Coronary artery (tissue), 2 donors: ENCODE results near the gene CCDC8.
"Not testable (repeated sequence)": the region's sequence is repeated elsewhere in the genome, so short reads cannot be mapped to it uniquely, and the experiment has no call there.

Experiments
- DNase-seq: peaks from one replicate; pipeline ENCODE4 v3.0.0-alpha.2; 2017; ENCODE audit warnings: low spot score
- H3K27ac ChIP-seq, 2 donors: fragments of 200-600 bp; sonication (generic); one replicate each; pipeline ENCODE4 v1.5.1; 2016 to 2019
- H3K4me3 ChIP-seq: fragments of 200-600 bp; sonication (generic); 2 replicates; pipeline ENCODE4 v1.5.1; 2016; ENCODE audit warnings: mild to moderate bottlenecking, moderate library complexity
- TF ChIP-seq, protein P1 (sequence below): fragments of 200-600 bp; sonication (generic); IDR thresholded peaks from one replicate; pipeline ENCODE4 v1.5.1; 2019; ENCODE audit warnings: antibody characterized with exemption

Gene CCDC8

DNA sequence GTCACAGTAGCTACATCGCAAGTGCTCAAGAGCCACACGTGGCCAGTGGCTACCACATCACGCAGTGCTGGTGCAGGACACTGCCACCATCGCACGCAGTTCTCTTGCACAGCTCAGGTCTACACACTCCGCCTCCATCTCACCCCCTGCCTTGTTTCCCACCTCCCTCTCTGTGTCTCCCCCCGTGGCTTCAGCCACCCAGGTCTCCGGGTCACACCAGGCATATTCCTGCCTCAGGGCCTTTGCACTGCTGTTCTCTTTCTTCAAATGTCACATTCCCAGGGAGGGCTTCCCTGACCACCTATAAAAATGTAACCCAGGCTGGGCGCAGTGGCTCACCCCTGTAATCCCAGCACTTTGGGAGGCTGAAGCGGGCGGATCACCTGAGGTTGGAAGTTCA lies 10.6 kb downstream of the CCDC8 start:
- no peak for DNase-seq
- Histone ChIP-seq H3K4me3 (peak overlapping the region; percentile 47), H3K27ac (peak overlapping the region in 1 of 2 donors; percentile 61)
- TF ChIP-seq, protein P1, sequence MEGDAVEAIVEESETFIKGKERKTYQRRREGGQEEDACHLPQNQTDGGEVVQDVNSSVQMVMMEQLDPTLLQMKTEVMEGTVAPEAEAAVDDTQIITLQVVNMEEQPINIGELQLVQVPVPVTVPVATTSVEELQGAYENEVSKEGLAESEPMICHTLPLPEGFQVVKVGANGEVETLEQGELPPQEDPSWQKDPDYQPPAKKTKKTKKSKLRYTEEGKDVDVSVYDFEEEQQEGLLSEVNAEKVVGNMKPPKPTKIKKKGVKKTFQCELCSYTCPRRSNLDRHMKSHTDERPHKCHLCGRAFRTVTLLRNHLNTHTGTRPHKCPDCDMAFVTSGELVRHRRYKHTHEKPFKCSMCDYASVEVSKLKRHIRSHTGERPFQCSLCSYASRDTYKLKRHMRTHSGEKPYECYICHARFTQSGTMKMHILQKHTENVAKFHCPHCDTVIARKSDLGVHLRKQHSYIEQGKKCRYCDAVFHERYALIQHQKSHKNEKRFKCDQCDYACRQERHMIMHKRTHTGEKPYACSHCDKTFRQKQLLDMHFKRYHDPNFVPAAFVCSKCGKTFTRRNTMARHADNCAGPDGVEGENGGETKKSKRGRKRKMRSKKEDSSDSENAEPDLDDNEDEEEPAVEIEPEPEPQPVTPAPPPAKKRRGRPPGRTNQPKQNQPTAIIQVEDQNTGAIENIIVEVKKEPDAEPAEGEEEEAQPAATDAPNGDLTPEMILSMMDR, result no peak

DNA sequence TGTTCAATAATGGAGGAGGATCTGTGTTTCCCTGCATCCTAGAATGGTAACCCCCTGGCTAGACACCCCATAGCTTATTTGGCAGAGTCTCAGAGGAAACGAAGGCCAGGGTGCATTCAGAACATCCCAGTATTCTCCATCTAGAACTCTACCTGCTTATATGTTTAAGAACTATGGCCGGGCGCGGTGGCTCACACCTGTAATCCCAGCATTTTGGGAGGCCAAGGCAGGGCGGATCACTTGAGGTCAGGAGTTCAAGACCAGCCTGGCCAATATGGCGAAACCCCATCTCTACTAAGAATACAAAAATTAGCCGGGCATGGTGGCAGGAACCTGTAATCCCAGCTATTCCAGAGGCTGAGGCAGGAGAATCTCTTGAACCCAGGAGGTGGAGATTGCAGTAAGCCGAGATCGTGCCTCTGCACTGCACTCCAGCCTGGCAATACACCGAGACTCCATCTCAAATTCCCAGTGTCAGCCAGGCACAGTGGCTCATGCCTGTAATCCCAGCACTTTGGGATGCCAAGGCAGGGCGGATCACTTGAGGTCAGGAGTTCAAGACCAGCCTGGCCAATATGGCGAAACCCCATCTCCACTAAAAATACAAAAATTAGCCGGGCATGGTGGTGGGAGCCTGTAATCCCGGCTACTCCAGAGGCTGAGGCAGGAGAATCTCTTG lies 15.4 kb downstream of the CCDC8 start:
- not testable (repeated sequence) for H3K27ac ChIP-seq, H3K4me3 ChIP-seq, DNase-seq

DNA sequence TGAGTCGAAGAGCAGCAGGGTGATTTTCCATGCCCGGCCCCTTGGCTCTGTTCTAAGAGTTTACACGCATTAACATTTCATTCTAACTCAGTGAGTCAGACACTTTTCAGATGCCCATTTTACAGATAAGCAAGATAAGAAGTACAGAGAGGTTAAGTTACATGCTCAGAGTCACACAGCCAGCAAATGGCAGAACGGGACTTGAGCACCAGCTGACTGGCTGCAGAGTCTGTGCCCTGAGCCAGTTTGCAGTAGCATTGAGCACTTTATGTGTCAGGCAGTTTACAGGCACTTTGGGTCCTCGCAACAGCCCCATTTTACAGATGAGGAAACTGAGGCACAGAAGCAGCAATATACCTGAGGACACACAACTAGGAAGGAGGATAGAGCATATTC lies 19.0 kb downstream of the CCDC8 start:
- Histone ChIP-seq H3K27ac (peak overlapping the region; percentile 32 to 60), H3K4me3 (no peak overlapping the region)
- DNase-seq, result no peak
- TF ChIP-seq, protein P1, result no peak

DNA sequence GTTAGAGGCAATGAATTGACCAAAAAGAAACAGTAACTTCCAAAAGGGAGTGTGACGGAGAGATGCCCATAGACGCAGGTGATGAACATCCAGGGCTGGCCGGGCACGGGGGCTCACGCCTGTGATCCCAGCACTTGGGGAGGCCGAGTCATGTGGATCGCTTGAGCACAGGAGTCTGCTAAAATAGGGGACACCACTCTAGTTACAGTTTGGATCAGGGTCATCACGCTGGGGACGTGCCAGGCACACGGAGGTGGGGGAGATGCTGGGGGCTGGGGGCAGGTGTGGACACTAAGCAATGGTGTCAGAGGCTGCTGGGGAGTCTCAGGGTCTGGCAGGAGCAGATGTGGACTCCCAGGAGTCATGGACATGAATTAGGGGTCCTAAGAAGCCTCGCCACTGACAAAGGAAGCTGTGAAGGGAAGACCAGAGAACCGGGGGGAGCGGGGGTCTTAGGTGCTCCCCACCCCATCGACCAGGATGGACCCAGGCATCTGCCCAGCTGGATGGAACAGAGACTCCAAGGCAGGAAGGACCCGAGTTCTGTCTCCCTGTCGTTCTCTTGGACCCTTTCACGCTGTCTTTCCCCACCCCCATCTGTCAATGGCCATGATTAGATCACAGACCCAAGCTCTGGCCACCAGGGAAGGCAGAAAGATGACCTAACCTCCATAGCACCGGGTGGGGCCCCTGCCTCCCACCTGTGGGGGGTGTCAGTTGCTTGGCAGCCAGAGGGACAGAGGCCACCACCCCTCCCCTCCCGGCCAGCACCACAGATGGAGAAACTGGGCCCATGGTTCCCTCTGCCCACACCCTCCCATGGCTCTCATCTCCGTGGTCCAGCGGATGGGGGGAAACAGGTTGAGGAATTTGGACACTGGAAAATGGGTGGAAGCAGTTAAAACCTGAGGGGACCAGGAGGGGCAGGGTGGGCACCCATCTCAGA lies 19.6 kb downstream of the CCDC8 start:
- peak overlapping the region; percentile 32 to 60 for H3K27ac ChIP-seq
- TF ChIP-seq, protein P1, result no peak
- no peak overlapping the region for H3K4me3 ChIP-seq
- DNase-seq, result no peak

DNA sequence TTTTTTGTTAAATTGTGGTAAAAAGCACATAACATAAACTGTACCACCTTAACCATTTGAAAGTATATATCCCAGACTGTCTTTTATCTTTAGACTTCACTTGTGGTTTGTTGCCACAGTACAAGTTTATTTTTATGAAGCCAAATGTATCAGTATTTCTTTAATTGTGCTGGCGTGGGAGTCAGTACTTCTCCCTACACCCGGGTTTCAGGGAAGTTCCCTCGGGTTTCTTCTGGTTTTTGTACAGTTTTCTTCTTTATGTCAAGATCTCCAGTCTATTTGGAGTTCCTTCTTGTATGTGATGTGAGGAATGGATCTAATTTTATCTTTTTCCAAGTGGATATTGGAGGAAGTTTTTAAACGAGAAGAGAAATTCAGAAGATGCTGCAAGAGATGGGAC lies 20.5 kb downstream of the CCDC8 start:
- Histone ChIP-seq H3K4me3 (peak overlapping the region; percentile 34), H3K27ac (peak overlapping the region; percentile 38 to 80)
- no peak for DNase-seq
- TF ChIP-seq, protein P1, result no peak

DNA sequence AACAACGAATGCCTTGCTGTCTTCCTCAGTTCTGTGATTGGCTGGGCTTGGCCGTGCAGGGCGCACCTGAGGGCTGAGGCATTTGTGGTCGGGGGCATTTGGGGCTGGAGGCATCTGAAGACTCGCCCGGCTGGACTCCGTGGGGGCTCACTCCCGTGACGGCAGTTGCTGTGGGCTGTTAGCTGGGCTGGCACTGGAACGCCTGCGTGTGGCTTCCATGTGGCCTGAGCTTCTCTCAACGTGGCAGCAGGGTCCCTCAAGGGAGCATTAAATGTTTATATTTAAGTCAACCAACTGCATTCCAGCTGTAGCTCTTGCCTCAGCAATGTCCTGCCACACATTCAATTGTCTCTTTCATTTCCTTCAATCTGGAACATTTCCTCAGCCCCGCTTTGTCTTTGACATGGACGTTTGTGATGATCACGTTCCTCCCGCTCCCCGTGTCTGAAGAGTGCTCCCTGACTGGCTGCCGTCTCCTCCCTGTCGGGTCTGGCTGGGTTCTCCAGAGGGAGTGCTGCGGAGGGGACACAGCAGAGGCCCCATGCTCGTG lies 21.0 kb downstream of the CCDC8 start:
- no peak for DNase-seq
- Histone ChIP-seq H3K4me3 (peak overlapping the region; percentile 34), H3K27ac (peak overlapping the region; percentile 38 to 80)
- TF ChIP-seq, protein P1, result no peak
